Nephron (organoid): ENCODE measurements around the gene CASP7.

Experiments
- H3K27ac Mint-ChIP-seq, 3 experiments: 2 replicates each; pipeline ENCODE4 v1.8.0; 2020; ENCODE audit warnings: mixed read lengths in 3 of 3, mild to moderate bottlenecking in 2 of 3, moderate library complexity in 1 of 3
- H3K27me3 Mint-ChIP-seq: 2 replicates; pipeline ENCODE4 v1.8.0; 2021; ENCODE audit warnings: low read depth, mild to moderate bottlenecking, moderate library complexity, mixed read lengths
- H3K36me3 Mint-ChIP-seq: 2 replicates; pipeline ENCODE4 v1.8.0; 2020; ENCODE audit warnings: low read depth, mixed read lengths
- H3K4me1 Mint-ChIP-seq: 2 replicates; pipeline ENCODE4 v1.8.0; 2020; ENCODE audit warnings: mixed read lengths
- H3K4me3 Mint-ChIP-seq, 3 experiments: 2 replicates each; pipeline ENCODE4 v1.8.0; 2020; ENCODE audit warnings: mild to moderate bottlenecking in 3 of 3, mixed read lengths in 3 of 3, moderate library complexity in 2 of 3
- H3K9me3 Mint-ChIP-seq: 2 replicates; pipeline ENCODE4 v1.8.0; 2020; ENCODE audit warnings: mixed read lengths
- CTCF ChIP-seq, 3 experiments: fragments of 200-600 bp; sonication (generic); IDR thresholded peaks; one replicate each; pipeline ENCODE4 v1.5.0; 2021; ENCODE audit warnings: antibody characterized with exemption in 3 of 3; ENCODE audit not compliant: unreplicated experiment in 3 of 3

Gene CASP7

GRCh38 chr10:113733635-113734034, 53.9 kb downstream of the CASP7 start:
- Mint-ChIP-seq H3K4me3 (no peak overlapping the region), H3K4me1 (no peaks in the 10 kb centered on the region), H3K36me3 (peaks cover 13% of the 10 kb centered on the region), H3K9me3 (no peaks in the 10 kb centered on the region), H3K27me3 (peaks cover 5% of the 10 kb centered on the region), H3K27ac (no peak overlapping the region)
- TF ChIP-seq CTCF (IDR thresholded peaks at IDR 0.05; ENCODE audit: unreplicated experiment in 3 of 3), result no peak

- Mint-ChIP-seq H3K4me1 (no peaks in the 10 kb centered on the region), H3K9me3 (no peaks in the 10 kb centered on the region), H3K27ac (no peak overlapping the region)
These were observed 56.2 kb downstream of the CASP7 start for GRCh38 chr10:113735913-113736312.

GRCh38 chr10:113736576-113736975, 56.9 kb downstream of the CASP7 start:
- no peak for TF ChIP-seq CTCF (IDR thresholded peaks at IDR 0.05; ENCODE audit: unreplicated experiment in 3 of 3)
- Mint-ChIP-seq H3K27ac (no peak overlapping the region), H3K4me3 (no peak overlapping the region)

More at GRCh38 chr10:113735913-113736312, 56.2 kb downstream of the CASP7 start:
- H3K4me3 Mint-ChIP-seq, result no peak overlapping the region
- H3K36me3 Mint-ChIP-seq, result no peaks in the 10 kb centered on the region
- TF ChIP-seq CTCF (IDR thresholded peaks at IDR 0.05; ENCODE audit: unreplicated experiment in 3 of 3), result no peak
- peaks cover 5% of the 10 kb centered on the region for H3K27me3 Mint-ChIP-seq

GRCh38 chr10:113739031-113739430, 59.3 kb downstream of the CASP7 start:
- Mint-ChIP-seq H3K36me3 (no peaks in the 10 kb centered on the region), H3K27me3 (peaks cover 7% of the 10 kb centered on the region), H3K4me3 (no peak overlapping the region), H3K27ac (no peak overlapping the region), H3K4me1 (no peaks in the 10 kb centered on the region), H3K9me3 (peaks cover 2% of the 10 kb centered on the region)
- no peak for TF ChIP-seq CTCF (IDR thresholded peaks at IDR 0.05; ENCODE audit: unreplicated experiment in 3 of 3)

More at GRCh38 chr10:113736576-113736975, 56.9 kb downstream of the CASP7 start:
- H3K9me3 Mint-ChIP-seq, result no peaks in the 10 kb centered on the region
- H3K4me1 Mint-ChIP-seq, result no peaks in the 10 kb centered on the region
- no peaks in the 10 kb centered on the region for H3K36me3 Mint-ChIP-seq
- H3K27me3 Mint-ChIP-seq, result peaks cover 5% of the 10 kb centered on the region

- no peaks in the 10 kb centered on the region for H3K36me3 Mint-ChIP-seq
- peaks cover 2% of the 10 kb centered on the region for H3K9me3 Mint-ChIP-seq
- no peaks in the 10 kb centered on the region for H3K4me1 Mint-ChIP-seq
- no peak overlapping the region for H3K4me3 Mint-ChIP-seq
- no peak for TF ChIP-seq CTCF (IDR thresholded peaks at IDR 0.05; ENCODE audit: unreplicated experiment in 3 of 3)
- peaks cover 12% of the 10 kb centered on the region for H3K27me3 Mint-ChIP-seq
- no peak overlapping the region for H3K27ac Mint-ChIP-seq
These were observed 59.9 kb downstream of the CASP7 start for GRCh38 chr10:113739577-113739976.

- peaks cover 2% of the 10 kb centered on the region for H3K9me3 Mint-ChIP-seq
- peaks cover under 1% of the 10 kb centered on the region for H3K4me1 Mint-ChIP-seq
- no peak overlapping the region for H3K4me3 Mint-ChIP-seq
- peaks cover 12% of the 10 kb centered on the region for H3K27me3 Mint-ChIP-seq
- no peak for TF ChIP-seq CTCF (IDR thresholded peaks at IDR 0.05; ENCODE audit: unreplicated experiment in 3 of 3)
- no peak overlapping the region for H3K27ac Mint-ChIP-seq
- no peaks in the 10 kb centered on the region for H3K36me3 Mint-ChIP-seq
These were observed 61.1 kb downstream of the CASP7 start for GRCh38 chr10:113740850-113741249.
